GM18526 (cell line): ENCODE measurements around the gene TAF15.

Experiments used
- POLR2A ChIP-seq: IDR thresholded peaks from 3 replicates; pipeline ENCODE4 v1.6.1; 2011; ENCODE audit not compliant: insufficient read length; ENCODE audit errors: extremely low read depth

Gene TAF15

DNA sequence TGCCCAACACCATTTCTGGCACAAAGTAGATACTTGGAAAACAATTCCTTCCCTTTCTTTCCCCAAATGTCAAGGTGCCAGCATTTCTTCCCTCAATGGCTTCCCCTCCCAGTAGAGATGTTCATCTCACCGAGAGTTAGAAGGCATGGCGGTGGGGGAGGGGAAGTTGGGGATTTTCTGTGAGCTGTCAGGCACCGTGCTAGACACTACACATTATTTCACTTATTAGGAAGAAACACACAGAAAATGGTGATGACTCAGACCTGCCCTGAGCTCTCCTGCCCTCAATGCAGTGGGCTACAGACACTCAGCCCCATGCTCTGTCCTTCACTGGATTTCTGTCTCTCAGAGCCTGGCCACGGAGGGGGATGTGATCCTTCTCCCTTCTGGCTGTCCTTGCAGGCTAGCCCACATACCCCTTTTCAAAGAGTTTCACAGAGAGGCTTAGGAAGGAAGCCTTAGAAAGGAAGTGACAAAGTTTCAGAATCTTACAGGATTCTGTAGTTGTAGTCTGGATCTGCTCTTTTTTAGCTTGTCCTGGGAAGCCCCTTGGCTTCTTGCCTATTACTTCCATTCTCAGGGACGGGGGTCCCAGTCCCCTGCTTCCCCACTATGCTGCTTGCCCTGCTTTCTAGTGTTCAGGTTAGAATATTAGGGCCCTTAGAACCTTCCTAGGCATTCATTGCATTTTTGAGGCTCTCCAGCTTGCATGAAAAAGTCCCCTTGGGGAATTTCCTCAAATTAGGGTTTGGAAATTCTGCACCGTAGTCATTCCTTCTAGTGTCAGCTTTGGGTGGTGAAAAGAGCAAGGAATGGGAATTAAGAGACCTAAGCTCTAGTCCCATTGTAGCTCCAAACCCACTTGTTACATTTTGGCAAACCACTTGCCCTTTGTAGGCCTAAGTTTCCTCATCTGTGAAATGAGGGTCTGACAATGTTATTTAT lies 83.1 kb downstream of the TAF15 start:
- TF ChIP-seq POLR2A = no peak

DNA sequence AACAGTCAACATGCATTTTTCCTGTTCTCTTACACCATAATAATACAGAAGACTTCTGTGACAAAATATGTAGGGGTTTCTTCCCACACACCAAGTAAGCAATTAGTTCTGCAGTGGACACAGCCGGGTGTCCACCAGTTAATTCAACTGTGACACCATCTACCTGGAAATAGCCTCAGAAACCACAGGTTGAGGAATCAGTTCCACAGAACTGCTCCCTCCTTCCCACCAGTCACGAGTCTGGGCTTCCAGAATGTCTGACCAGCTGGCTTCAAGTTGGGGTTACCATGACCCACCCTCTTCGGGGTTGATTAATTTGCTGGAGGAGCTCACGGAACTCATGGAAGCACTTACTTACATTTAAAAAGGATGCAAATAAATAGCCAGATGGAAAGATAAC lies 84.5 kb downstream of the TAF15 start:
- no peak for TF ChIP-seq POLR2A

DNA sequence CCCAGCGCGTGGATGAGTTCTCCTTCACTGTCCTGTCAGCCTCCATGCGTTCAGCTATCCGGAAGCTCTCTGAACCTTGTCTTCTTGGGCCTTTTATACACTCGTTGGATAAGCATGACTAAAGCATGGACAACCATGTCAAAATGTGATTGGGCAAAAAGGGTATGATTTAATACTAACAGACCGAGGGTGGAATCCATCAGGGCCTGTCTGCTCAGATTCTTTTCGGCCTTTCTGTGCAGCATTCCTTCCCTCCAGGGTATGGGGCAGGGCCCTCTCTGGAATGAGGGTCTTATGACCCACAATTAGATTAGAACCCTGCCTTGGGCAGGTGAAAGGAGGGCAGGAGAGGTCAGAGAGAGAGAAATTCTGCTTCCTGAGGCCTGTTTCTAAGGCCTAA lies 84.9 kb downstream of the TAF15 start:
- no peak for TF ChIP-seq POLR2A

DNA sequence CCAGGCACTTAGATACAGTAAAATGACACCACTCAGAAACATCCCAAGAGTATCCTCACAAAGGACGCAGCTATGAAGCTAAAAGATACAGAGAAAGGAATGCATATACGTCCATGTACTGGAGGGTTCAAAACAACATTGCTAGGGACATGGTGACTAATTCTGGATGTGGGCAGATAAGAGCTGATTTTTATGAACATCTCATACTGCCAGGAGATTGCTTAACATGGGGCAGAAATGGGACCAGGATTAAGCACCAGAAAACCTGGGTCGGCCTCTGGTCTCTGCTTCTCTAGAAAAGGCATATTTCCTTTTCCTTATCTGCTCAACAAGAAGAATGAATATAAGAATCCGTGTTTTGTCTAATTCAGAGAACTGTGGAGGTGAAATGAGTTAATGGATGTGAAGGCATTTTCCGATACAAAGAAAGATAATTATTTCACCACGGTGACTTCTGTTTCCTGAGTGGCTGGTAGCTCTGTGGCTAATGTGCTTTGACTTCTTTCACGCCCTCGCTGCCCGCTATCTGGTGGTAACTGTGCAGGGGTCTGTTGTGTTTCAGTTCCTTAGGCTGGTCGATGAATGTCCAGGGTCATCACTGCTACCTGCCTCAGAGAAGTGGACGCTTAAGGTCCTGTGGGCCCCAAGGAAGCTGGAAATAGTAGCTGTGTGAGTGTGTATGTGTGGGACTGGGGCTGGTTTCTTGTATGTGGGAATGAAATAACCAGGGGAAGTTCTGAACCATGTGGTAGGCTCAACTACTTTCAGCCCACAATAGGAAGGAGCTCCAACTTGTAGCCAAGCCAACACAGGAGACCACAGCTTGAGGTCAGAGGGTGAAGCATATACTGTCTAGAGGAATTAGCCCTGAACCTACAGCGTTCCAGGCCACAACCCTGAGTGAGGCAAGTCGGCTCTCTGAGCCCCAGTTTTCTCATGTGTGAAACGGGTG lies 86.6 kb downstream of the TAF15 start:
- no peak for TF ChIP-seq POLR2A
